ELF-1 (cell line): ENCODE results near the gene SLC25A28.
A peak's percentile ranks its signal among the peaks of the same experiment; 100 is the strongest.
"Not testable (repeated sequence)": the region's sequence is repeated elsewhere in the genome, so short reads cannot be mapped to it uniquely, and the experiment has no call there.

Experiments
- DNase-seq: peaks from one replicate; pipeline ENCODE4 v3.0.0-alpha.2; 2016; ENCODE audit warnings: low read depth, low spot score

The SLC25A28 gene

GRCh38 chr10:99628923-99629624 lies 8.8 kb upstream of the SLC25A28 start:
- DNase-seq: no peak

GRCh38 chr10:99625124-99625523 lies 4.9 kb upstream of the SLC25A28 start:
- DNase-seq: not testable (repeated sequence)

DNA sequence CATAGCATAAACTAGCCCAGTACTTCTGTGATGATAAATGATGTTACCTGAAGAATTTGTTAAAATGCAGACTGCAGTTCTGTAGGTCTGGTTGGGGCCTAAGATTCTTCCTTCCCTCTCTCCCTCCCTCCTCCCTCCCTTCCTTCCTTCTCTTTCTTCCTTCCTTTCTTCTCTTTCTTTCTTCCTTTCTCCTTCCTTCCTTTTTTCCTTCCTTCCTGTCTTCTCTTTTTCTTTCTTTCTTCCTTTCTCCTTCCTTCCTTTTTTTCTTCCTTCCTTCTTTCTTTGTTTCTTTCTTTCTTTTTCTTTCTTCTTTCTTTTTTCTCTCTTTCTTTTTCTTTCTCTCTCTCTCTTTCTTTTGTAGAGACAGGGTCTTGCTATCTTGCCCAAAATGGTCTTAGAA lies 3.7 kb upstream of the SLC25A28 start:
- DNase-seq: no peak

DNA sequence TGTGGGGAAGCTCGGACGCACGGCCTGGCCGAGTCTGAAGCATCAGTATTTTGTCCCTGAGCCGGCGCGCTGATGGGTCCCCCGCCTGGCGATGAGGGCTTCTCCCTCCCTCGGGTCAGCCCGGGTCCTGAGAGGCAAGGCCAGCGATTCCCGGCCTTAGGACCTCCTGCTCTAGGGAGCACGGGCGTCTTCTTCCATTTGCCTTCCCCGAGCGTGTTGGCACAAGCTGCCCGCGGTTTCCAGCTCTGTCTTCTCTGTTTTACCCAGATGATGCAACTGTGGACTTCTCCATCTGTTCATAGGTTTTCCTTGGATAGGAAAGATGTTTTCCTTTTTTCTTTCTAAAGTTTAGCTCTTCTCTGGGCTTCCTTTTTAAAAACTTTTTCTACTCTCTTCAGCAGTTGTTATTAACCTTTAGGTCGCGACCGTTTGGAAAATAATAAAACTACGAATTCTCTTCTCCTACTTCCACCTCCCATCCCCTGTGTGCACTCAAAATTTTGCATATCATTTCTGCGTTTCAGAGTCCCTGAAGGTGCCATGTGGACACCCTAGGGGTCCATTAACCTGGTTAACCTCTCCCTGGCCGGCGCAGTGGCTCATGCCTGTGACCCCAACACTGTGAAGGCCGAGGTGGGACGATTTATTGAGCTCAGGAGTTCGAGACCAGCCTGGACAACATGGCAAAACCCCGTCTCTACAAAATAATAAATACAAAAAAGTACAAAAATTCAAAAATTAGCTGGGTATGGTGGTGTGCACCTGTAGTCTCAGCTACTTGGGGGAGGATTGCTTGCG lies 1.4 kb upstream of the SLC25A28 start:
- DNase-seq: no peak

- DNase-seq: peak; percentile 93
These were observed 643 bp upstream of the SLC25A28 start for GRCh38 chr10:99620711-99621453.

- no peak for DNase-seq
These were observed 994 bp downstream of the SLC25A28 start for GRCh38 chr10:99619090-99619800.

DNA sequence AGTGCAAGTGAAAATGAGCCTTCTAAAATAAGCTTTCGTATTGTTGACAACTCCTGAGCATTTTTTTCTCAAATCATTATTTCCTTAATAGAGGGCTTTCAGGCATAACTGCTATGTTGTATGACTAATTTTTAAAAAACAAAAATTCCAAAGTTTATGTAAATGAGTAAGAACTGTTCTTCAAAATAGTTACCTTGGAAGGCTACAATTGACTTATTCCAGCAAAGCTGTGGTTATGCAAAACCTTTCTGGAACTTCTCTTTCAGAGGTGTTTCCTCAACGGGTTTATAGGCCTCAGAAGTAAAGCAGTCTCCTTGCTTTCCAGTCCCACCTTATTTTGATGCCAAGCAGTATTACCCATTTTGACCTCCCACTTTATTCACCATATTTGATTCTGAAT lies 2.5 kb downstream of the SLC25A28 start:
- no peak for DNase-seq

DNA sequence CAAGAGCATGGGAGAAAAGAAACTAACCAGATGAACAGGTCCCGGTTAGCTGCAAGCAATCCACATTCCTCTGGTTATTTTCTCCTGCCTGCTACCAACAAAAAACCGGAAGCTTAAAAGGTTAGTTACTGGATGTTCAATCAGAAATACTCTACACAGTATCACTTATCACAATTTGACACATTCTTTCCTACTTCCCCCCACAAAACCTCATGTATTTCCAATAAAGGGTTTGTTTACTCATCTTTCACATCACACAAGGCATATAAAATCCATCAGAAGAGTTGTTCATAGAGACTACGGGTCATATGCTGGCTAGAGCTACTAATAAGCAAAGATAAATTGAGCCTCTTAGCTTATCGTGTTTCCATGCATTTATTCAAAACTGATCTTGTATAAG lies 4.8 kb downstream of the SLC25A28 start:
- DNase-seq: no peak

DNA sequence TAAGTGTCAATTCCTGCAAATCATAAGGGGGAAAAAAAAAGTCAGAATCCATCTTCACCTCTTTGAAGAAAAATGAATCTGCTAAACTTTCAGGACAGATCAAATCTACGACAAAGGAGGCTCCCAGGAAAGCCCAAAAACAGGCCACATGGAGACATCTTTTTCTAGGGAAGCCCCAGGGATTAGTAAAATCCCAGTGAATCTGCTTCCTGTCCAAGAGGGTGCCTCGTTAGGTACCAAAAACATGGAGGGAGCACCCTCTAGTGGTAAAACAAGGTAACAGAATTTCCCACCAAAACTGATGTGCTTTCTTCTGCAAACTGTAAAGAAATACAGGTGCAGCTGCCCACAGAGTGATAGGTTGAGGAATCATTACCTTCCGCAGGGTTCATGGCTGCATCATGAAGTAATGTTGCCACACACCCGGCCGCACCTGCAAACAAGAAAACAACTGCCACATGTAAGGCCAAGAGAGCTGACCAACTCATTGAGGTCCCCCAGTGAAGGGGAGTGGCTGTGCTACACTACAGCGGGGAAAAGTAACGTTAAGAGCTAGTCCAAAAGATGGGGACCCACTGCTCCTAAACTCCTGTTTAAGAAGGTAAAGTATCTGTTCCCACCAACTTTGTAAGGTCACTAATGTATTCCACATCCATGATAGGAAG lies 7.9 kb downstream of the SLC25A28 start:
- peak; percentile 80 for DNase-seq

DNA sequence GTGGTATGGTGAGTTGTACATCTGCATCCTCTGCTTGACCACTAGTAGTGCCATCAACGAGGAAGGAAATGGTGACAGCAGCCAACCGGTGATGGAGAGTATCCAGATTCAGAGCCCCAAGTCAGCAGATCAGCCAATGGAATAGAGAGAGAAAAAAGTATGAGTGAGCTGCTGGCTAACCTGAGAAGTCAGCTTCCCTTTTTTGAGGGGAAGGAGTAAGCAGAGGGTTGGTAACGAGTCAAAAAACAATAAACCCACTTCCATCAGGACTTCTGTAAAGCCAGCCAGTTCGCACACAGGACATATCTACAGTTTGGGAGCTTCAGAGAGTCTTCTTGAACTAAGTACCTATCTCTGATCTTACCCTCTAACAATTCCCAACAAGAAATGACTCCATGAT lies 8.9 kb downstream of the SLC25A28 start:
- no peak for DNase-seq

DNA sequence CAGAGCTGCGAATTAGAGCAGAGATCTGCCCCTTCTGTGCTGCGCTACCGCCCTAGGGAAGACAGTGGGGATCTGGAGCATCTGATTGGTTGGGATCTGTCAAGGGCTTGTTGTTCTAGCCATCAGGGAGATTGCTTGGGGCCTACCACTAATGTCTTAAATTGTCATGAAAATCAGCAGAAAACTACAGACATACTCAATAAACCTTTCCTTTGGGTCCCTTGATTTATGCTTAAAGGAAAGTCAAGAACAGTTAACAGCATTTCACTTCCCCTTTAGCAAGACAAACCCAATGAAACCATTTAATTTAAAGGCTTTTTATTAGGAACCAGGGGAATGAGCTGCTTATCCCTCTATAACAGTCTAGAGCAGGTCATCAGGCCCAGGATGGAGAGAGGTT lies 10.0 kb downstream of the SLC25A28 start:
- DNase-seq: no peak

DNA sequence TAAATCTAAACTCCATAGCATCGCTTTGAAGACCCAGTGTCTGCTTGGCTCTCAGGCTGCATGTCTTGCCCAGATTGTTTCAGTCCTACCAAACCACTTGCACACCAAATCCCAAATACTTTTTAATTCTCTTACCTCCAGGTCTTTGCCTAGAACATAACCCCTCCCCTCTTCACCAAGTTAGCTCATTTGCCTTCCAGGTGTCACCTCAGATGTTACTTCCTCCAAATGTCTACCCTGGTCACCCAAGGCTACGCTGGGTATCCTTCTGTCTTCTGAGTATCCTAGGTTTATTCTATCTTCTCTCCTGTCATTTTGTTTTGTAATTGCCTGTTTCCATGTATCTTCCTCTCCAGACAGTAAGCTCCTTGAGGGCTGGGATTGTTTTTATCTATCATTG lies 11.1 kb downstream of the SLC25A28 start:
- DNase-seq: no peak

DNA sequence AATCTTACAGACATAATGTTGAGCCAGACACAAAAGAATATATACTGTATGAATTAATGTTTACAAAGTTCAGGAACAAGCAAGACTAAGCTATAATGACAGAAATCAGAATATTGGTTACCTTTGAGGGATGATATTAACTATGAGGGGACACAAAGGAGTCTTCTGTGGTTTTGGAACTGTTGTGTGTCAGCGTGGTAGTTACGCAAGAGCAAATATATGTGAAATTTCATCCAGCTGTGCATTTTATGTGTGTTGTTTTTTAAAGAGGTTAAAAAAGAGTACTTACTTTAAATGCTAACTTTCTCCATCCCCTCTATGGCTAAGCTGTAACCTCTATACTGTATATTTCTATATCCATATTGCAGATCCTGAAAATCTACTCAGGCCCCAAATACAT lies 14.9 kb downstream of the SLC25A28 start:
- DNase-seq: no peak

DNA sequence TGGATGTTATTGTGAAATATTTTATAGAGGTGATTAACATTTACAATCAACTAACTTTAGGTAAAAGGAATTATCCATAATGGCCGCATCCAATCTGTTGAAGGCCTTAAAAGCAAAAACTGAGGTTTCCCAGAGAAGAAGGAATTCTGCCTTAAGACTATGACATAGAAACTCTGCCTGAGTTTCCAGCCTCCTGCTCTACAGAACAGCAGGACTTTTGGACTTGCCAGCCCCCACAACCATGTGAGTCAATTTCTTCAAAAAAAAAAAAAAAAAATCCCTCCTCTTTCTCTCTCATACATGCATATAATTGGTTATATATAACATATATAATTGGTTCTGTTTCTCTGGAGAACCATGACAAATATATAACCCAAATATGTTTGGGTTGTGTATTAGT lies 15.4 kb downstream of the SLC25A28 start:
- DNase-seq: no peak

DNA sequence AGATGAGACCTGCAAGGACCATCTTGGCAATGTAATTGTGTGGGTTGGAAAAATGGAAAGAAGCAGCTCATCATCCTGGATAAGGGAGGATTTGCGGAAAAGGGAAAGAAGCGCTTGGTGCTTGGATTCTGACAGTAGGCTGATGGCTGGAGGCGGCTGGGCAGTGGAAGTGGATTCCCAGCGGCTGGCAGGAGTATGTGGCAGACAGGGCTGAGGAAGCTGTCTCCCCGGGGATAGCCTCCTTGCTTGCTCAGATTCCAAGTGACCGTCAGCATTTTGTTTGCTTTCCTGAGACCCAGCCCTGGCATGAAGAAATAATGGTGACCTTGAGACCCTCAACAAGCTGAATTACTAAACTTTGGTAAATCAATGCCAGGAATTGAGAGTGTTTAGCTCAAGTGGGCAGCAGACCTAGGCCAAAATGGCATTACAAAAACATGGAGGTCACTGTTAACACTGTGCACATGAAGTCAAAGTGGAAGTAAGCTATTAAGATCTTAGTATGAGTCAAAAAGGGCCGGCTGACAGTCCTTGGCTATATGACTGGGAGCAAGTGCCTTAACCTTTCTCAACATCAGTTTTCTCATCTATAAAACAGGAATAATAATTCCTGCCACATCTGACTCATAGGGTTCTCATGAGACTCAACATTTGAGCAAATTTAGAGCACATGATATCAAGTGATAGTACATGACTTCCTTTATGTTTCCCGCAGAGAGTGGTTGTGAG lies 21.3 kb downstream of the SLC25A28 start:
- peak; percentile 23 for DNase-seq

DNA sequence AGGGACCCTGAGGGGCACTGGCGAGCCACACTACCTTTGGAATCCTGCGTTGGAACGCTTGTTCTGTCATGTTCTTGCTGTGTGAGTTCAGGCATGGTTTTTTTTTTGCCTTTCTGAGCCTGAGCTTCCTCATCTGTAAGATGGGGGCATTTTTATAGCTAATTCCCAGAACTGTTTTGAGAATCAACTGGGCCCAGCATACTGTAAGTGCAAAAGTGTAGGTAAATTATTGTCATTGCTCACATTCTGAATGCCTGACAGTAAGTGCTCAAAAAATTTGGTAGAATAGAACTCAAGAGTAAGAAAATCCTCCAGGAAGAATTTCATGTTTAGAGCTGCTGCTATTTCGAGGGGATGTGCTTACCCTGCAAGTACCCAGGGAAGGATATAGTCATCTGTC lies 22.2 kb downstream of the SLC25A28 start:
- no peak for DNase-seq

DNA sequence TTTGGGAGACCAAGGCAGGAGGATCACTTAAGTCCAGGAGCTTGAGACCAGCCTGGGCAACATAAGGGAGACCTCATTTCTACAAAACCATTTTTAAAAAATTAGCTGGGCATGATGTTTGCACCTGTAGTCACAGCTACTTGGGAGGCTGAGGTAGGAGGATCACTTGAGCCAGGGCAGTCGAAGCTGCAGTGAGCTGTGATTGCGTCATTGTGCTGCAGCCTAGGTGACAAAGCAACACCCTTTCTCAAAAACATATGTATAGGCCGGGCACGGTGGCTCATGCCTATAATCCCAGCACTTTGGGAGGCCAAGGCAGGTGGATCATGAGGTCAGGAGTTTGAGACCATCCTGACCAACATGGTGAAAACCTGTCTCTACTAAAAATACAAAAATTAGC lies 23.5 kb downstream of the SLC25A28 start:
- DNase-seq: not testable (repeated sequence)

DNA sequence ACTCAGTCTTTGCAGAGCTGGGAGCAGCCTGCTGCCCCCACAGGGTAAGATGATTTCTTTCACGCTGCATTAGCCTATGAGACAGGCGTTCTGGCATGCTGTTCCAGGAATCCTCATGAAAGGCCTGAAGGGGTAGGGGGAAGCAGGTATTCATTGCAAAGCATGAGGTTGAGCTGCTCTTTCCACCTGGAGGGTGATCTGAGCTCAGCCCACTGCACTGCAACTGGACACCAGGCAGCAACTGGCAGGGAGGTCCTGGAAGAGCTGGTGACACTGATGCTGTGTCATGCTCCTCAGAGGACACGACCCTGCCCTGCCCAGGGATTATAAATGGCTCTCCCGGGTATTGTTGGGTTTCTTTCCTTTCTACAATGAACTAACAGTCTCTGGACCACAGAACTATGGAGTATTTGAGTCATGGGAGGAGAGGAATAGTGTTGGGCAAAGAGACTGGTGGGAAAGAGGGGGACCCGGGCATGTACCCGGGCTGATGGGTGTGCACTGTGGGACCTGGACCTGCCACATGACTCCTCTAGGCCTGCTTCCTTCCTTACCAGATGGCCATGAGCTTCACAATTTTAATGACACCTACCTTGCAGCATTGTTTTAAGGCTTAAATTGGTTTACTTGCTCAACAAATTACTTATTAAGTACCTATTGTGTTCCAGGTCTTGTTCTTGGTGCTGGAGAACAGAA lies 24.3 kb downstream of the SLC25A28 start:
- DNase-seq: peak; percentile 85

DNA sequence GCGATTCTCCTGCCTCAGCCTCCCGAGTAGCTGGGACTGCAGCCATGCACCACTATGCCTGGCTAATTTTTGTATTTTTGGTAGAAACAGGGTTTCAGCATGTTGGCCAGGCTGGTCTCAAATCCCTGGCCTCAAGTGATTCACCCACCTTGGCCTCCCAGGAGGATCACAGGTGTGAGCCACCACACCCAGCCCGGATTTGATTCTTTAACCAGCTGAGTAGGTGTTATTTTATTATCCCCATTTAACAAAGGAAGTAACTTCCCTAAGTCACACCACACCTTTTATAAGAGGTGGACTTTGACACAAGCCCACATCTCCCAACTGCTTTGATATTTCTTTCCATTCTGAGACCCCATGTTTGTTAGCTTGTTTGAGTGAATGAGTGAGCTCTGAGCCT lies 25.0 kb downstream of the SLC25A28 start:
- DNase-seq: no peak

- DNase-seq: no peak
These were observed 26.9 kb downstream of the SLC25A28 start for GRCh38 chr10:99593312-99593711.
